GM23338 (cell line): ENCODE results near the gene KDM4B. TPM values are rescaled to one million over a fixed set of nuclear protein-coding genes. Genes with fewer than 3 reads are reported as not detected.

Source experiments
- ATAC-seq: fragments of 200-7000 bp; cut with Tn5 transposase; 3 replicates; pipeline ENCODE4 v1.9.1; 2020
- DNase-seq: peaks from one replicate; pipeline ENCODE4 v3.0.0-alpha.2; 2015; ENCODE audit warnings: low spot score
- H2AFZ ChIP-seq: fragments of 200-600 bp; sonication (generic); 2 replicates; pipeline ENCODE4 v1.8.0; 2016; ENCODE audit warnings: antibody characterized with exemption, mild to moderate bottlenecking, moderate library complexity
- H3F3A ChIP-seq: fragments of 200-600 bp; sonication (generic); replicated peaks from 2 replicates; pipeline ENCODE4 v1.8.0; 2017; ENCODE audit warnings: antibody characterized with exemption, mixed run types, low read depth
- H3K27ac ChIP-seq: fragments of 200-600 bp; sonication (generic); 2 replicates; pipeline ENCODE4 v1.6.1; 2016; ENCODE audit warnings: low read depth
- H3K27me3 ChIP-seq: fragments of 200-600 bp; sonication (generic); 2 replicates; pipeline ENCODE4 v1.8.0; 2016; ENCODE audit warnings: mild to moderate bottlenecking, mixed run types, moderate library complexity; ENCODE audit not compliant: insufficient read depth
- H3K36me3 ChIP-seq: fragments of 200-600 bp; sonication (generic); 2 replicates; pipeline ENCODE4 v1.8.0; 2016; ENCODE audit warnings: mild to moderate bottlenecking; ENCODE audit not compliant: insufficient read depth
- H3K4me1 ChIP-seq: fragments of 200-600 bp; sonication (generic); 2 replicates; pipeline ENCODE4 v1.8.0; 2016; ENCODE audit warnings: mild to moderate bottlenecking, moderate library complexity; ENCODE audit not compliant: insufficient read depth
- H3K4me2 ChIP-seq: fragments of 200-600 bp; sonication (generic); 2 replicates; pipeline ENCODE4 v1.7.1; 2017; ENCODE audit warnings: mixed run types
- H3K4me3 ChIP-seq: fragments of 200-600 bp; sonication (generic); 2 replicates; pipeline ENCODE4 v1.6.1; 2016; ENCODE audit warnings: mixed run types
- H3K79me2 ChIP-seq: fragments of 200-600 bp; sonication (generic); replicated peaks from 2 replicates; pipeline ENCODE4 v1.8.0; 2017; ENCODE audit warnings: mild to moderate bottlenecking; ENCODE audit not compliant: insufficient read depth
- H3K9me2 ChIP-seq: fragments of 200-600 bp; sonication (generic); 2 replicates; pipeline ENCODE4 v1.8.0; 2017; ENCODE audit not compliant: insufficient read depth
- H4K20me1 ChIP-seq: fragments of 200-600 bp; sonication (generic); replicated peaks from 2 replicates; pipeline ENCODE4 v1.8.0; 2017; ENCODE audit warnings: mild to moderate bottlenecking; ENCODE audit not compliant: insufficient read depth
- H3K27ac Mint-ChIP-seq: 2 replicates; pipeline ENCODE4 v1.8.0; 2020; ENCODE audit warnings: inconsistent platforms, mild to moderate bottlenecking, moderate library complexity, mixed read lengths
- H3K27me3 Mint-ChIP-seq: 3 replicates; pipeline ENCODE4 v1.8.0; 2022; ENCODE audit warnings: low read depth, mild to moderate bottlenecking, moderate library complexity, mixed read lengths, inconsistent platforms; ENCODE audit not compliant: insufficient read depth, poor library complexity
- H3K36me3 Mint-ChIP-seq: 3 replicates; pipeline ENCODE4 v1.8.0; 2021; ENCODE audit warnings: low read depth, mild to moderate bottlenecking, inconsistent platforms, moderate library complexity, mixed read lengths
- H3K4me1 Mint-ChIP-seq: 3 replicates; pipeline ENCODE4 v1.8.0; 2020; ENCODE audit warnings: mild to moderate bottlenecking, inconsistent platforms, mixed read lengths
- H3K4me3 Mint-ChIP-seq: 3 replicates; pipeline ENCODE4 v1.8.0; 2021; ENCODE audit warnings: moderate library complexity, mild to moderate bottlenecking, inconsistent platforms, mixed read lengths
- H3K9me3 Mint-ChIP-seq: 3 replicates; pipeline ENCODE4 v1.8.0; 2020; ENCODE audit warnings: moderate library complexity, mild to moderate bottlenecking, inconsistent platforms, mixed read lengths
- CREB1 ChIP-seq: fragments of 250-450 bp; sonication (Bioruptor Pico); IDR thresholded peaks from 2 replicates; pipeline ENCODE4 v1.5.0; 2020; ENCODE audit warnings: low read depth, mild to moderate bottlenecking, moderate library complexity
- EZH2 ChIP-seq: fragments of 200-600 bp; sonication (generic); IDR thresholded peaks from one replicate; pipeline ENCODE4 v1.8.0; 2017; ENCODE audit warnings: antibody characterized with exemption, mild to moderate bottlenecking, low read depth; ENCODE audit not compliant: unreplicated experiment
- EZH2phosphoT487 ChIP-seq: fragments of 200-600 bp; sonication (generic); IDR thresholded peaks from one replicate; pipeline ENCODE4 v1.8.1; 2018; ENCODE audit warnings: antibody characterized with exemption; ENCODE audit not compliant: unreplicated experiment
- JUNB ChIP-seq: IDR thresholded peaks from one replicate; pipeline ENCODE4 v1.6.1; 2016; ENCODE audit warnings: antibody characterized with exemption; ENCODE audit not compliant: unreplicated experiment
- NANOG ChIP-seq: IDR thresholded peaks from 2 replicates; pipeline ENCODE4 v1.6.1; 2016; ENCODE audit warnings: antibody characterized with exemption, borderline replicate concordance
- STAT1 ChIP-seq: IDR thresholded peaks from one replicate; pipeline ENCODE4 v1.6.1; 2016; ENCODE audit warnings: antibody characterized with exemption; ENCODE audit not compliant: unreplicated experiment
- ZNF331 ChIP-seq: fragments of 250-450 bp; sonication (Bioruptor Pico); IDR thresholded peaks from 2 replicates; pipeline ENCODE4 v1.5.0; 2020; ENCODE audit warnings: low read depth, mild to moderate bottlenecking, moderate library complexity
- polyA plus RNA-seq: library from polyadenylated mRNA; unstranded; fragments of >200 nt; fragmentation: Nextera tagmentation; extraction: Ambion mirVana; gene quantifications from 2 replicates; pipeline ENCODE4 v1.2.1, GENCODE V29; 2016
- total RNA-seq: library from RNA; depleted of rRNA; stranded (reverse); fragments of >200 nt; shearing (Covaris generic); gene quantifications from 2 replicates; pipeline ENCODE4 v1.2.3, GENCODE V29; 2014
- TF ChIP-seq, protein P1 (sequence below): IDR thresholded peaks from one replicate; pipeline ENCODE4 v1.6.1; 2018; ENCODE audit warnings: antibody characterized with exemption; ENCODE audit not compliant: unreplicated experiment
- TF ChIP-seq, protein P2 (sequence below): IDR thresholded peaks from 2 replicates; pipeline ENCODE4 v1.6.1; 2016; ENCODE audit warnings: antibody characterized with exemption
- TF ChIP-seq, protein P3 (sequence below), 2 experiments: fragments of 200-600 bp in 1 of 2; sonication (generic) in 1 of 2; conservative IDR thresholded peaks; 2 replicates each; pipeline versions ENCODE4 v1.5.1 to v1.6.1; 2016 to 2017; ENCODE audit warnings: antibody characterized with exemption in 2 of 2, low read depth in 2 of 2, mild to moderate bottlenecking in 2 of 2, moderate library complexity in 1 of 2

KDM4B gene
- total and polyA plus RNA-seq, 2 experiments from 2014 or later = 9.1 to 27.6 TPM

DNA sequence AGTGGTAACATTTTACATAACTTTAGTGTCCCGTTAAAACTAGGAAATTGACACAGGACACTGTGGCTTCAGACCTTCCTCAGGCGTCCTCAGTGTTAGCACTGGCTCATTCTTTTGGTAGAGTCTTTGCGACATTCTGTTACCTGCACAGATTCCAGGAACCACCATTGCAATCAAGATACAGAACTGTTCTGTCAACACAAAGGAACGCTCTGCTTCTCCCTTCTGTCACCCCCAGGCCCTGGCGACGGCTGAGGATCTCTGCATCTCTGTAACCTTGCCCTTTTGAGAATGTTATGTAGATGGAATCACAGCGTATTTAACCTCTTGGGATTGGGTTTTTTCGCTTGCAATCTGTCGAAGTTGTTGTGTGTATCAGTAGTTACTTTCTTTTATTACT is 22.6 kb downstream of the KDM4B start:
- no peaks in the 10 kb centered on the region; the same call in 1 of the 2 replicates for H3F3A ChIP-seq
- Mint-ChIP-seq H3K27ac (no peak overlapping the region), H3K36me3 (no peaks in the 10 kb centered on the region), H3K9me3 (no peaks in the 10 kb centered on the region), H3K4me3 (no peak overlapping the region), H3K4me1 (peaks cover 19% of the 10 kb centered on the region), H3K27me3 (peaks cover 10% of the 10 kb centered on the region)
- no peak overlapping the region for H3K4me3 ChIP-seq
- no peak overlapping the region for H3K27ac ChIP-seq
- H3K27me3 ChIP-seq = no peaks in the 10 kb centered on the region
- ATAC-seq (no peak), DNase-seq (no peak)
- no peaks in the 10 kb centered on the region for H3K4me1 ChIP-seq
- no peak overlapping the region for H3K4me2 ChIP-seq
- TF ChIP-seq NANOG (no peak), ZNF331 (CRISPR knock-in tag) (no peak), CREB1 (no peak), EZH2 (no peak), JUNB (no peak), EZH2phosphoT487 (no peak), STAT1 (no peak)
- TF ChIP-seq, protein P1, sequence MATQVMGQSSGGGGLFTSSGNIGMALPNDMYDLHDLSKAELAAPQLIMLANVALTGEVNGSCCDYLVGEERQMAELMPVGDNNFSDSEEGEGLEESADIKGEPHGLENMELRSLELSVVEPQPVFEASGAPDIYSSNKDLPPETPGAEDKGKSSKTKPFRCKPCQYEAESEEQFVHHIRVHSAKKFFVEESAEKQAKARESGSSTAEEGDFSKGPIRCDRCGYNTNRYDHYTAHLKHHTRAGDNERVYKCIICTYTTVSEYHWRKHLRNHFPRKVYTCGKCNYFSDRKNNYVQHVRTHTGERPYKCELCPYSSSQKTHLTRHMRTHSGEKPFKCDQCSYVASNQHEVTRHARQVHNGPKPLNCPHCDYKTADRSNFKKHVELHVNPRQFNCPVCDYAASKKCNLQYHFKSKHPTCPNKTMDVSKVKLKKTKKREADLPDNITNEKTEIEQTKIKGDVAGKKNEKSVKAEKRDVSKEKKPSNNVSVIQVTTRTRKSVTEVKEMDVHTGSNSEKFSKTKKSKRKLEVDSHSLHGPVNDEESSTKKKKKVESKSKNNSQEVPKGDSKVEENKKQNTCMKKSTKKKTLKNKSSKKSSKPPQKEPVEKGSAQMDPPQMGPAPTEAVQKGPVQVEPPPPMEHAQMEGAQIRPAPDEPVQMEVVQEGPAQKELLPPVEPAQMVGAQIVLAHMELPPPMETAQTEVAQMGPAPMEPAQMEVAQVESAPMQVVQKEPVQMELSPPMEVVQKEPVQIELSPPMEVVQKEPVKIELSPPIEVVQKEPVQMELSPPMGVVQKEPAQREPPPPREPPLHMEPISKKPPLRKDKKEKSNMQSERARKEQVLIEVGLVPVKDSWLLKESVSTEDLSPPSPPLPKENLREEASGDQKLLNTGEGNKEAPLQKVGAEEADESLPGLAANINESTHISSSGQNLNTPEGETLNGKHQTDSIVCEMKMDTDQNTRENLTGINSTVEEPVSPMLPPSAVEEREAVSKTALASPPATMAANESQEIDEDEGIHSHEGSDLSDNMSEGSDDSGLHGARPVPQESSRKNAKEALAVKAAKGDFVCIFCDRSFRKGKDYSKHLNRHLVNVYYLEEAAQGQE = no peak
- TF ChIP-seq, protein P2, sequence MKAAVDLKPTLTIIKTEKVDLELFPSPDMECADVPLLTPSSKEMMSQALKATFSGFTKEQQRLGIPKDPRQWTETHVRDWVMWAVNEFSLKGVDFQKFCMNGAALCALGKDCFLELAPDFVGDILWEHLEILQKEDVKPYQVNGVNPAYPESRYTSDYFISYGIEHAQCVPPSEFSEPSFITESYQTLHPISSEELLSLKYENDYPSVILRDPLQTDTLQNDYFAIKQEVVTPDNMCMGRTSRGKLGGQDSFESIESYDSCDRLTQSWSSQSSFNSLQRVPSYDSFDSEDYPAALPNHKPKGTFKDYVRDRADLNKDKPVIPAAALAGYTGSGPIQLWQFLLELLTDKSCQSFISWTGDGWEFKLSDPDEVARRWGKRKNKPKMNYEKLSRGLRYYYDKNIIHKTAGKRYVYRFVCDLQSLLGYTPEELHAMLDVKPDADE = no peak
- H4K20me1 ChIP-seq = peaks cover 15% of the 10 kb centered on the region
- no peak overlapping the region for H2AFZ ChIP-seq
- H3K9me2 ChIP-seq = no peaks in the 10 kb centered on the region
- H3K36me3 ChIP-seq = no peaks in the 10 kb centered on the region
- H3K79me2 ChIP-seq = peaks cover 94% of the 10 kb centered on the region

DNA sequence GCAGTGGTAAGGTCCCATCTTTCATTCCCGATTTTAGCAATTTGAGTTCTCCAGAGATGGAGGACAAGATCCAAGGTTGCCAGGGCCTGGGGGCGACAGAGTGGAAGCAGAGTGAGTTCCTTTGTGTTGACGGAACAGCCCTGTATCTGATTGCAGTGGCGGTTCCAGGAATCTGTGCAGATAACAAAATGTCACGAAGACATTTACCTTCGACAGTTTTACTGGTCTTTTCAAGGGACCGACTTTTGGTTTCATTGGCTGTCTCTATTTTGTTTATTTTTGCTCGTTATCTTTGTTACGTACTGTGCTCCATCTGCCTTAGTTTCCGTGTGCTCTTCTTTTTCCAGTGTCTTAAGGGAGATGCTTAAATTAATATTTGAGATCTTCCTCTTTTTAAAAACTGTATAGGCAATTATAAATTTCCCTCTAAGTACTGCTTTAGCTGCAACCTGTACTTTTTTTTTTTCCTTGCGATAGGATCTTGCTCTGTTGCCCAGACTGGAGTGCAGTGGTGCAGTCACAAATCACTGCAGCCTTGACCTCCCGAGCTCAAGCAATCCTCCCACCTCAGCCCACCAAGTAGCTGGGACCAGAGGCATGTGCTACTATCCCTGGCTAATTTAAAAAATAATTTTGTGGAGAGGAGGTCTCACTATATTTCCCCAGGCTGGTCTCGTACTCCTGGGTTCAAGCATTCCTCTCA is 23.2 kb downstream of the KDM4B start:
- H2AFZ ChIP-seq = no peak overlapping the region
- no peak for TF ChIP-seq JUNB
- TF ChIP-seq, protein P3, sequence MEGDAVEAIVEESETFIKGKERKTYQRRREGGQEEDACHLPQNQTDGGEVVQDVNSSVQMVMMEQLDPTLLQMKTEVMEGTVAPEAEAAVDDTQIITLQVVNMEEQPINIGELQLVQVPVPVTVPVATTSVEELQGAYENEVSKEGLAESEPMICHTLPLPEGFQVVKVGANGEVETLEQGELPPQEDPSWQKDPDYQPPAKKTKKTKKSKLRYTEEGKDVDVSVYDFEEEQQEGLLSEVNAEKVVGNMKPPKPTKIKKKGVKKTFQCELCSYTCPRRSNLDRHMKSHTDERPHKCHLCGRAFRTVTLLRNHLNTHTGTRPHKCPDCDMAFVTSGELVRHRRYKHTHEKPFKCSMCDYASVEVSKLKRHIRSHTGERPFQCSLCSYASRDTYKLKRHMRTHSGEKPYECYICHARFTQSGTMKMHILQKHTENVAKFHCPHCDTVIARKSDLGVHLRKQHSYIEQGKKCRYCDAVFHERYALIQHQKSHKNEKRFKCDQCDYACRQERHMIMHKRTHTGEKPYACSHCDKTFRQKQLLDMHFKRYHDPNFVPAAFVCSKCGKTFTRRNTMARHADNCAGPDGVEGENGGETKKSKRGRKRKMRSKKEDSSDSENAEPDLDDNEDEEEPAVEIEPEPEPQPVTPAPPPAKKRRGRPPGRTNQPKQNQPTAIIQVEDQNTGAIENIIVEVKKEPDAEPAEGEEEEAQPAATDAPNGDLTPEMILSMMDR (conservative IDR thresholded peaks at IDR 0.05; ENCODE audit: low read depth in 2 of 2) = no peak
- no peak for TF ChIP-seq ZNF331 (CRISPR knock-in tag)
- TF ChIP-seq, protein P1 = no peak
- TF ChIP-seq, protein P2 = no peak
- H4K20me1 ChIP-seq = peaks cover 13% of the 10 kb centered on the region
- no peaks in the 10 kb centered on the region; the same call in 1 of the 2 replicates for H3F3A ChIP-seq
- no peak overlapping the region; the same call in 1 of the 2 replicates for H3K27ac ChIP-seq
- H3K27me3 Mint-ChIP-seq = peaks cover 10% of the 10 kb centered on the region
- no peak for DNase-seq
- H3K4me3 ChIP-seq = no peak overlapping the region
- peaks cover 16% of the 10 kb centered on the region for H3K4me1 Mint-ChIP-seq
- H3K9me3 Mint-ChIP-seq = no peaks in the 10 kb centered on the region
- no peaks in the 10 kb centered on the region for H3K9me2 ChIP-seq
- no peak overlapping the region for H3K4me2 ChIP-seq
- H3K27ac Mint-ChIP-seq = no peak overlapping the region
- no peaks in the 10 kb centered on the region for H3K4me1 ChIP-seq
- no peaks in the 10 kb centered on the region; the same call in 2 of the 3 replicates for H3K36me3 Mint-ChIP-seq
- no peaks in the 10 kb centered on the region for H3K27me3 ChIP-seq
- no peaks in the 10 kb centered on the region for H3K36me3 ChIP-seq
- H3K79me2 ChIP-seq = peaks cover 97% of the 10 kb centered on the region
- H3K4me3 Mint-ChIP-seq = no peak overlapping the region
- ATAC-seq = no peak
